GM21737 (cell line): Measurements from ENCODE around the gene UBAC2.

Source experiments
- ATAC-seq: cut with Tn5 transposase; IDR thresholded peaks from one replicate; pipeline ENCODE4 v1.9.1; 2021; ENCODE audit warnings: mild to moderate bottlenecking, moderate library complexity; ENCODE audit not compliant: unreplicated experiment

Gene UBAC2

DNA sequence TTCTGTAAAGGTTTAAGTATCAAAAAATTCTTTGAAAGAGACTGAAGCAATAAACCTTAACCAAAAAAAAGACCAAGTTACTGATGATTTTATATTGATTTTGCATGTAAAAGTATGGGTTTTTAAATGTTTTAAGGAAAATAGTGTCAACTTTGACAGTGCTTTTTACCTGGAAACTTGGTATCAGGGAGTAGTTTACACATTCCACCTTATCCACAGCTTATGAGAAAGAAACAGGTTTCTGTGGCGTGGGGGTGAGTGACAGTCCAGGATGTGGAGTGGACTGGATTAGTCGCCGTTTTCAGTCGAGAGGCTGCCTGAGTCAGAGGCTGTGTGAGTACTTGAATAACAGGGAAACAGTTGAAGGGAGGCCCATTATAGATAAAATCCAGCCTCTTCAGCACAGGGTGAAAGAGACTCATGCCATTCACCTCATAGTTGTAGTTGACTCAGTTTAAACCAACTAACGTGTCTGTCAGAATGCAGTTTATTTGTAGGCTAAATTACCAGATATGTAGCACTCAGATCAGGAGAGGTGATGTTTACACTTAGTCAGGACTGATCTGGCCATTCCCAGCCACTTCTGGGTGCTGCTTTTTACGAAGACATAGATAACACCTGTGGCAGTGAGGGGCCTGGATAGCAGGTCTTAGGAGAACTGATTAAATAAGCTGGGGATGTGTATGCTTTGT is 107.1 kb downstream of the UBAC2 start:
- ATAC-seq: peak; percentile 43

GRCh38 chr13:99308471-99309087 is 107.9 kb downstream of the UBAC2 start:
- no peak for ATAC-seq

DNA sequence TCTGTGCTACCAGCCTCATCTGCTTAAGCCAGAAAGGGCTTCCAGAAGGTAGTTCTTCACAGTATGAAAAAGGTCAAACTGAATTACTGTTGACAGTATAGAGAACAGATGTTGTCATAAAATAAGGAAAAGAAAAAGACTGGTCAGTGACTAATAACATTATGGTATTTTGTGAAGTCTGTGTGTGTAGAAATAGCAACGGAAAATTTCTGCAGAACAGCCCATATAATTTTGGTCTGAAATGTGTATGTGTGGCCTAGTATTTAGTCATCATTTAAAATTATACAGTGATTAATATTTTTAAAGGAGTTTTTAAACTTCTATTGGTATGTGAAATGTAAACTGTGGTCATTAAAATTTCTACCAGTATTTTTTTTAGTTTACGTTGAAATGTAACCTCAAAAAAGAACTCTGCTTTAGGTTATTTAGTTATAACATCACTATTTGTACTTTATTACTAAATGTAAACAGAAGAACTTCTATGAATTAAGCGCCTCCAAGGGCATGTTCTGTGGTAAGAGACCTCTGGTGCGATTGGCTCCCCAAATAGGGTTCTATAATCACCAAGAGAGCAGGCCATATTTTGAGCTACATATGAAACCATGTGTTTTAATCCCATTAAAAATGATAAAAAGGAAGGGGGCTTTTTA is 109.9 kb downstream of the UBAC2 start:
- no peak for ATAC-seq

- no peak for ATAC-seq
Measured at GRCh38 chr13:99311137-99311536, 110.5 kb downstream of the UBAC2 start.

GRCh38 chr13:99311748-99312492 is 111.3 kb downstream of the UBAC2 start:
- ATAC-seq: no peak

DNA sequence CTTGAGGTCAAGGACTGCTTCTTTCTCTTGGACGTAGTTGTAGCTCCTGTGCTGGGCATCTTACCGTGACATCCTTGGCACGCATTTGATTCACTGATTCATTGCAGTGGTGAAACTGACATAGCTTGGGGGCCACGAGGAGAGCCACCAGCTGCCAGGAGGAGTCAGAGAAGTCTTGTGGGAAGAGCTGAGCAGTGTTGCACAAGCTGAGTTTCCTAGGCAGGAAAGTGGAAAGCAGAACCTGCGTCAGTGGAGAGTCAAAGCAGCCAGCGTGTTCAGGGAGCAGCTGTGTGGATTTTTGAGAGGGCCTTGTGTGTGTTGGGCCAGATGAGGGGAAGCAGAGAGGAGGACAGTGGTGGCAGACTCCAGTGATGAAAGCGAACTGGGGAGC is 111.8 kb downstream of the UBAC2 start:
- no peak for ATAC-seq

- ATAC-seq: no peak
Measured at GRCh38 chr13:99313501-99313900, 112.8 kb downstream of the UBAC2 start.

- ATAC-seq: no peak
Measured at GRCh38 chr13:99313941-99314340, 113.3 kb downstream of the UBAC2 start.

DNA sequence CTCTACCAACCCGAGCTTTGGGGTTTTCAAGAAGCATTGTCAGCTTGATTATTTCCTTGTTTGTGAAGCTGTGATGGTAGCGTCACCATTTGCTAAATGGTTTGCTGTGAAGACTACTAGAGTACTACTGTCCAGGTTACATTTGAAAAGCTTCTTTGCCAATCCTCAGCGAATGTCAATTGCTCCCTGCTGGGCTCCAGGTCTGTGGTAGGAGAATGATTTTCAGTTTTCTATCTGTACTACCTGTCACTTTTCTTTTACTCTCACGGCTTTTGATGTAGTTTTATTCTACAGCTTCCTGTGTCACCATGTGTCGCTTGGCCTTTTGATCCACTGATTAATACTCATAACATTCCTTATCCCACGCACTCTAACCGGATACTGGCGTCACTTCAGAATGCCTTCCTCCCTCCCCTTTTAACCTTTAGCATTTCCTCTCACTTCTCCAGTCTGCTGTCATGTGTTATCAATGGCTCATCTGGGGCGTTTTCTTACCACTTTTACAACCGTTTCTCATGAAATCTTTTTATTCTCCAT is 114.1 kb downstream of the UBAC2 start:
- no peak for ATAC-seq

- no peak for ATAC-seq
Measured at GRCh38 chr13:99315186-99315585, 114.5 kb downstream of the UBAC2 start.

DNA sequence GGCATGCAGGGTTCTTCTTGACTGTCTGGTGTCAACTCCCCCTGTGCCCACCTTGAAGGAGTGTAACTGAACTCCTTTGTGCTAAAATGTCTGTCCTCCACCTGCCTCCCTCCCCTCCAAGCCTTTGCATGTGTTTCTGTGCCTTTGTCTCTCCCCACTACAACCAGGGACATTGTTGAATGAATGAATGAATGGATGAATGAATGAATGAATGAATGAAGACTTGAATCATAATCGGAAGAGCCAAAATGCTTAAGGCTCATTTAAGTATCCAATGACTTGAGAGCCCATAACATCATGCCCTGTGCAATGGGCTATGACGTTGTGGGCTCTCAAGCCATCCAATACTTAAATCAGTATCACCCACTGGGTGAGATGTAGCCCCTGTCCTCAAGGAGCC is 115.6 kb downstream of the UBAC2 start:
- ATAC-seq: no peak

DNA sequence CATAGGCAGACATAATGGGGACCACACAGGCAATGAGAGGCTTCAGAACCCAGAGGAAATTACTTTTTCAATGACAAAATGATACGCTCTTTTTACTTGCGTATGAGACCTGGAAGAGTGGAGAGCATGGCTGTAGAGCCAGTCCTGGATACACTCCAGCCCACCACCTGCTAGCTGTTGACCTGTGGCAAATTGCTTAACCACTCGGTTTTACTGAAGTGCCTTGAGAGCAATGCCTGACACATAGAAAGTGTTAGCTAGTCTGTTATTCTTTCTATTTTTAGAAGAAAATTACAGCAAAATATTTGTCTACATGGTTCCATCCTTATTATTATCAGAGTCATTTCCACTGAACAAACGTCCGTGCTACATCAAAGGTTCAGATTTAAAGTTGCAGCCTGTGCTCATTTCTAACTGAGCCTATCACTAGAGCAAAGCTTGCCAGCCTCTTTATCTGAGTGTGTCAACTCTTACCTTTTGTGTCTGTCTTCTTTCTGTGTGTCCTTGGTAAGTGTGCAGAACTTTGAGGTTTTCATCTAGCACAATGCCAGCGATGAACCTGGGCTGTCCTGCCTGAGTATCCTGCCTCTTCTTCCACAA is 116.1 kb downstream of the UBAC2 start:
- ATAC-seq: no peak

GRCh38 chr13:99320693-99321481 is 120.2 kb downstream of the UBAC2 start:
- no peak for ATAC-seq

DNA sequence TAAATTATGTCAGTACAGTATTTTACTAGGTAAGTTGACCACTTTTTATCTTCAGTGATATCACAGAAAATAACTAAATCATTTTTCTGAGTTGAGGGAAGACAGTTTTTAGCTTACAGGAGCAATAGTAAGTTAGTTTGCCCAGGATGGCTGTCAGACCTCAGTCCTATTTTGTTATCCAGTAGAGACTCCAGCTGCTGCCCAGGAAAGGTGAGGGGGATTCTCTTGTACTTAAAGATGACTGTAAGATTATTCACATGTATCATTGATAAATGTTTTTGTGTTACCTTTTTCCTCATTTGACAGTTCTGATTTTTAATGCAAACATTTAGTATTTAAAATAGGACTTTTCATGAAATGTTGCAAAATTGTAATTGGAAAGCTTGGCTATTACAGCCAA is 121.1 kb downstream of the UBAC2 start:
- ATAC-seq: no peak

- peak; percentile 75 for ATAC-seq
Measured at GRCh38 chr13:99322297-99323103, 121.8 kb downstream of the UBAC2 start.

- ATAC-seq: no peak
Measured at GRCh38 chr13:99323488-99323887, 122.8 kb downstream of the UBAC2 start.

DNA sequence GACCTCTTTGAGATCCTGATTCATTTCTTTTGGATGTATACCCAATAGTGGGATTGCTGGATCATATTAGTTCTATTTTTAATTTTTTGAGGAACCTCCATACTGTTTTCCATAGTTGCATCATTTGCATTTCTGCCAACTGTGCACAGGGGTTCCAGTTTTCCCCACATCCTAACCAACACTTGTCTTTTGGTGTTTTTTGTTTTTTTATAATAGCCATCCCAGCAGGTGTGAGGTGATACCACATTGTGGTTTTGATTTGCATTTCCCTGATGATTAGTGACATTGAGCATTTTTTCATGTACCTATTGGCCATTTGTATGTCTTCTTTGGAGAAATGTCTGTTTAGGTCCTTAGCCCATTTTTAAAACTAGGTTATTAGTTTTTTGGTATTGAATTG is 125.4 kb downstream of the UBAC2 start:
- no peak for ATAC-seq

DNA sequence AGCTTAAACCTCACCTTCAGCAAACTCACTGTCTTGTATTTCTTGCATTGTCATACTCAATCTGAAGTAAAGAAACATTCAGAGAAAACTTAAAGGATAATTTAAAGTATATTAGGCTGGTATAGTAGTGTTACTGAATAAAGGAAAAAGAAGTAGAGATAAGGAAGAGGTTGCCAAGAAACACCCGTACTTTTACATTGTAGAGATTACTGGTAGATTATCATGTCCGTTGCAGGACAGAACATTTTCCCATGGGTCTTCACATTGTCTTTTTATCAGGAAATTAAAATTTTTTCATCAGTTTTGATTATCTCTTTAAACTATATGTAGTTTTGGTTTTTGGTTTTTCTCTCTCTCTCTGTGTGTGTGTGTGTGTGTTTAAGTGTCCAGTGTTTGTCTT is 126.5 kb downstream of the UBAC2 start:
- ATAC-seq: no peak

GRCh38 chr13:99327761-99328160 is 127.1 kb downstream of the UBAC2 start:
- ATAC-seq: no peak
